GM12878 (cell line): ENCODE measurements around the gene CDK17. TPM values are rescaled to one million over a fixed set of nuclear protein-coding genes. Genes with fewer than 3 reads are reported as not detected.
A peak's percentile ranks its signal among the peaks of the same experiment; 100 is the strongest.
"Not testable (repeated sequence)": the region's sequence is repeated elsewhere in the genome, so short reads cannot be mapped to it uniquely, and the experiment has no call there.

Source experiments
- ATAC-seq: fragments of 200-7000 bp; cut with Tn5 transposase; 3 replicates; pipeline ENCODE4 v1.9.1; 2020; ENCODE audit warnings: mild to moderate bottlenecking, moderate library complexity
- BruUV-seq: library from RNA; stranded (reverse); fragments of 400-500 nt; replicated peaks from 2 replicates; lab custom pipeline; 2021; lab: Mats Ljungman, UMichigan
- CTCF ChIA-PET: fragments of 300-600 bp; sonication (Branson Sonifier 250); formaldehyde crosslinking; extraction: SDS; loops from one replicate; lab custom pipeline; 2021; ENCODE audit warnings: inconsistent platforms; lab: Yijun Ruan, JAX
- POLR2A ChIA-PET: fragments of 350-600 bp; formaldehyde crosslinking; extraction: SDS; loops from one replicate; lab custom pipeline; 2021; ENCODE audit warnings: inconsistent platforms; lab: Charles Lee
- RAD21 ChIA-PET: fragments of 300-600 bp; sonication (Branson Sonifier 250); formaldehyde crosslinking; loops from one replicate; lab custom pipeline; 2023; ENCODE audit warnings: antibody characterized with exemption; ENCODE audit not compliant: unreplicated experiment; lab: Charles Lee
- SMC1A ChIA-PET: fragments of 300-600 bp; sonication (Branson Sonifier 250); formaldehyde crosslinking; loops from one replicate; lab custom pipeline; 2023; ENCODE audit not compliant: unreplicated experiment, uncharacterized antibody; lab: Charles Lee
- DNase-seq: peaks from one replicate; pipeline ENCODE4 v3.0.0-alpha.2; 2011; ENCODE audit warnings: low read depth, low spot score
- FAIRE-seq: peaks from 3 replicates; lab custom pipeline; 2011; peaks lifted over from hg19 to GRCh38; lab: Jason Lieb, UNC
- H2AFZ ChIP-seq: 2 replicates; pipeline ENCODE4 v1.6.0; 2011; ENCODE audit warnings: low read depth, low read length, control low read depth; ENCODE audit not compliant: control insufficient read depth
- H3K27ac ChIP-seq: 2 replicates; pipeline ENCODE4 v1.5.1; 2011; ENCODE audit warnings: control low read depth; ENCODE audit not compliant: control insufficient read depth, insufficient read depth
- H3K27me3 ChIP-seq, 2 experiments: replicated peaks in 1 of 2; 2 replicates each; pipeline versions ENCODE4 v1.6.0 to v1.6.1; 2011; ENCODE audit warnings: low read length in 1 of 2; ENCODE audit not compliant: control insufficient read depth in 2 of 2, insufficient read depth in 2 of 2
- H3K36me3 ChIP-seq, 2 experiments: 2 replicates each; pipeline ENCODE4 v1.5.1; 2011; ENCODE audit warnings: low read length in 1 of 2; ENCODE audit not compliant: control insufficient read depth in 2 of 2, insufficient read depth in 2 of 2
- H3K4me1 ChIP-seq: 2 replicates; pipeline ENCODE4 v1.6.1; 2011; ENCODE audit warnings: mild to moderate bottlenecking, low read length, moderate library complexity, mixed read lengths; ENCODE audit not compliant: control insufficient read depth, insufficient read depth
- H3K4me2 ChIP-seq: 2 replicates; pipeline ENCODE4 v1.6.0; 2011; ENCODE audit warnings: control low read depth; ENCODE audit not compliant: control insufficient read depth, insufficient read depth
- H3K4me3 ChIP-seq: fragments of 200-600 bp; sonication (generic); 2 replicates; pipeline ENCODE4 v1.5.1; 2016
- H3K79me2 ChIP-seq: 2 replicates; pipeline ENCODE4 v1.6.0; 2011; ENCODE audit warnings: low read length; ENCODE audit not compliant: control insufficient read depth, insufficient read depth
- H3K9ac ChIP-seq: 2 replicates; pipeline ENCODE4 v1.8.0; 2011; ENCODE audit warnings: low read length, control low read depth, mixed read lengths; ENCODE audit not compliant: control insufficient read depth, insufficient read depth
- H3K9me3 ChIP-seq: replicated peaks from 3 replicates; pipeline ENCODE4 v1.5.1; 2011; ENCODE audit warnings: mild to moderate bottlenecking, low read length; ENCODE audit not compliant: control insufficient read depth, insufficient read depth
- H4K20me1 ChIP-seq: 2 replicates; pipeline ENCODE4 v1.6.0; 2011; ENCODE audit not compliant: control insufficient read depth, insufficient read depth
- ZNF384 ChIP-seq: IDR thresholded peaks from 2 replicates; pipeline ENCODE4 v1.6.1; 2012; ENCODE audit warnings: low read depth, mild to moderate bottlenecking, low read length, improper control_type of control experiment, borderline replicate concordance
- whole genome bisulfite sequencing: methylation state at CpG from one replicate; pipeline ENCODE4 v1.1.6; 2016; ENCODE audit warnings: low lambda C conversion rate; ENCODE audit not compliant: insufficient replicate concordance, insufficient coverage; ENCODE audit errors: missing lambda C conversion rate; 5-methylcytosine and 5-hydroxymethylcytosine counted together
- in situ Hi-C: fragments of 300-500 bp; cut with MboI; formaldehyde crosslinking; loops from 9 replicates; pipeline ENCODE4 v1.14.3; 2018; ENCODE audit warnings: mixed read lengths
- intact Hi-C: fragments of 100-400 bp; cut with micrococcal nuclease; formaldehyde crosslinking; loops from one replicate; pipeline ENCODE4 v1.14.2; 2022; ENCODE audit not compliant: unreplicated experiment
- polyA plus RNA-seq, 11 experiments: library from polyadenylated mRNA; depleted of rRNA in 4 of 11; unstranded in 6 of 11; stranded (reverse) in 5 of 11; fragments of >200 nt; fragmentation: Nextera tagmentation in 4 of 11; fragmentation: Illumina TruSeq in 1 of 11; extraction: Ambion mirVana in 4 of 11; extraction: Trizol in 1 of 11; gene quantifications; 1 replicate in 1 of 11; 2 replicates in 10 of 11; pipeline versions ENCODE4 v1.2.1 to v1.2.3, GENCODE V29; 2011 to 2016; ENCODE audit warnings: inconsistent platforms in 2 of 11, missing spikeins in 2 of 11, low read depth in 1 of 11
- total RNA-seq, 4 experiments: library from RNA; depleted of rRNA in 3 of 4; stranded (reverse); fragments of >200 nt in 3 of 4; fragmentation: Illumina TruSeq in 1 of 4; extraction: Trizol in 1 of 4; gene quantifications; 2 replicates each; pipeline versions ENCODE4 v1.2.1 to v1.2.3, GENCODE V29; 2013 to 2021
- TF ChIP-seq, protein P1 (sequence below): fragments of 450-650 bp; IDR thresholded peaks from 2 replicates; pipeline ENCODE4 v1.6.1; 2017; ENCODE audit warnings: low read depth, mild to moderate bottlenecking, moderate library complexity
- TF ChIP-seq, protein P2 (sequence below): fragments of 450-650 bp; IDR thresholded peaks from 2 replicates; pipeline ENCODE4 v1.6.1; 2016; ENCODE audit warnings: mild to moderate bottlenecking

The CDK17 gene
- total and polyA plus RNA-seq, 10 of the 15 experiments (the other 5 are each of a cell fraction or from before 2014, with no cell fraction given), result 5.6 to 45.6 (median 18.3) TPM

DNA sequence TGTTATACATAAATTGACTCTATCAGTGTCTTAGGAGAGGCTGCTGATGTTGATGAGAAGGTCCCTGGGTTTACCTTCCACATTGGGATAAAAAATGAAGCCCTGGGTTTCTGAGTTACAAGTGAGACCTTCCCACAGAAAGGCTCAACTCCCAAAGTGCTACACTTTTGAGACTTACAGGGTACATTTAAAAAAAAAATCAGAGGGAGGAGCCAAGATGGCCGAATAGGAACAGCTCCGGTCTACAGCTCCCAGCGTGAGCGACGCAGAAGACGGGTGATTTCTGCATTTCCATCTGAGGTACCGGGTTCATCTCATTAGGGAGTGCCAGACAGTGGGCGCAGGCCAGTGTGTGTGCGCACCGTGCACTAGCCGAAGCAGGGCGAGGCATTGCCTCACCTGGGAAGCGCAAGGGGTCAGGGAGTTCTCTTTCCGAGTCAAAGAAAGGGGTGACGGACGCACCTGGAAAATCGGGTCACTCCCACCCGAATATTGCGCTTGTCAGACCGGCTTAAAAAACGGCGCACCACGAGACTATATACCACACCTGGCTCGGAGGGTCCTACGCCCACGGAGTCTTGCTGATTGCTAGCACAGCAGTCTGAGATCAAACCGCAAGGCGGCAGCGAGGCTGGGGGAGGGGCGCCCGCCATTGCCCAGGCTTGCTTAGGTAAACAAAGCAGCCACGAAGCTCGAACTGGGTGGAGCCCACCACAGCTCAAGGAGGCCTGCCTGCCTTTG is 84.3 kb downstream of the CDK17 start:
- POLR2A ChIA-PET, result interaction anchor here (0.9 kb wide), 1 partner anchor 84 kb away, joined by 3 read pairs; no protein-coding TSS in a partner anchor
- Histone ChIP-seq H3K9ac (peak overlapping the region; percentile 39; the same call in 1 of the 2 replicates), H2AFZ (0 out of 2 replicates have a peak overlapping the region, but pooled peaks have one; percentile 34), H3K4me3 (peak overlapping the region; percentile 45)
- intact Hi-C loops, result not testable (repeated sequence)
- TF ChIP-seq, protein P1, sequence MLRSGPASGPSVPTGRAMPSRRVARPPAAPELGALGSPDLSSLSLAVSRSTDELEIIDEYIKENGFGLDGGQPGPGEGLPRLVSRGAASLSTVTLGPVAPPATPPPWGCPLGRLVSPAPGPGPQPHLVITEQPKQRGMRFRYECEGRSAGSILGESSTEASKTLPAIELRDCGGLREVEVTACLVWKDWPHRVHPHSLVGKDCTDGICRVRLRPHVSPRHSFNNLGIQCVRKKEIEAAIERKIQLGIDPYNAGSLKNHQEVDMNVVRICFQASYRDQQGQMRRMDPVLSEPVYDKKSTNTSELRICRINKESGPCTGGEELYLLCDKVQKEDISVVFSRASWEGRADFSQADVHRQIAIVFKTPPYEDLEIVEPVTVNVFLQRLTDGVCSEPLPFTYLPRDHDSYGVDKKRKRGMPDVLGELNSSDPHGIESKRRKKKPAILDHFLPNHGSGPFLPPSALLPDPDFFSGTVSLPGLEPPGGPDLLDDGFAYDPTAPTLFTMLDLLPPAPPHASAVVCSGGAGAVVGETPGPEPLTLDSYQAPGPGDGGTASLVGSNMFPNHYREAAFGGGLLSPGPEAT, result peak; percentile 33; the same call in 1 of the 2 replicates
- TF ChIP-seq, protein P2, sequence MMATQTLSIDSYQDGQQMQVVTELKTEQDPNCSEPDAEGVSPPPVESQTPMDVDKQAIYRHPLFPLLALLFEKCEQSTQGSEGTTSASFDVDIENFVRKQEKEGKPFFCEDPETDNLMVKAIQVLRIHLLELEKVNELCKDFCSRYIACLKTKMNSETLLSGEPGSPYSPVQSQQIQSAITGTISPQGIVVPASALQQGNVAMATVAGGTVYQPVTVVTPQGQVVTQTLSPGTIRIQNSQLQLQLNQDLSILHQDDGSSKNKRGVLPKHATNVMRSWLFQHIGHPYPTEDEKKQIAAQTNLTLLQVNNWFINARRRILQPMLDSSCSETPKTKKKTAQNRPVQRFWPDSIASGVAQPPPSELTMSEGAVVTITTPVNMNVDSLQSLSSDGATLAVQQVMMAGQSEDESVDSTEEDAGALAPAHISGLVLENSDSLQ, result peak; percentile 24; the same call in 1 of the 2 replicates
- TF ChIP-seq ZNF384, result peak; percentile 13; the same call in 1 of the 2 replicates
- TF ChIP-seq, all 136 proteins: peak for 3; not testable (repeated sequence) for 133
- H3K79me2 ChIP-seq, result peaks cover 20% of the 10 kb centered on the region
- BruUV-seq, result TSS peak; percentile 67
- peak overlapping the region; percentile 77 for H3K4me2 ChIP-seq
- peaks cover 18% of the 10 kb centered on the region for H3K4me1 ChIP-seq
- 9% methylated on average over 16 of the region's 33 CpGs for WGBS
- DNase-seq, FAIRE-seq, H3K9me3 ChIP-seq, H3K36me3 ChIP-seq, H4K20me1 ChIP-seq, in situ Hi-C loops, H3K27me3 ChIP-seq: not testable (repeated sequence)
- ChIA-PET SMC1A (interaction anchor here (1.0 to 2.9 kb wide), 5 partner anchors 20 to 90 kb away, joined by 3 to 27 read pairs (median 4); partner anchors contain the start of gene CDK17), CTCF (interaction anchor here (0.8 to 1.6 kb wide), 7 partner anchors 9 to 255 kb away, joined by 3 to 6 read pairs (median 3); partner anchors contain the start of gene CDK17), RAD21 (interaction anchor here (3.1 kb wide), 1 partner anchor 82 kb away, joined by 21 read pairs; no protein-coding TSS in a partner anchor)
- peak; percentile 74 for ATAC-seq
- H3K27ac ChIP-seq, result peak overlapping the region; percentile 48; the same call in 1 of the 2 replicates
